IPS DF 6.9 (cell line): Measurements from ENCODE around the gene NMT2.

ENCODE experiments used
- DNase-seq: peaks from one replicate; pipeline ENCODE4 v3.0.0-alpha.2; 2013; ENCODE audit warnings: low read depth, low spot score
- H3K27ac ChIP-seq: one replicate; pipeline ENCODE4 v1.5.1; 2013; ENCODE audit warnings: low read length, control low read depth
- H3K27me3 ChIP-seq: 2 replicates; pipeline ENCODE4 v1.6.1; 2013; ENCODE audit warnings: mild to moderate bottlenecking, low read length; ENCODE audit not compliant: control insufficient read depth, insufficient read depth
- H3K36me3 ChIP-seq: 2 replicates; pipeline ENCODE4 v1.6.1; 2013; ENCODE audit warnings: low read length; ENCODE audit not compliant: control insufficient read depth, insufficient read depth
- H3K4me1 ChIP-seq: 2 replicates; pipeline ENCODE4 v1.6.1; 2013; ENCODE audit warnings: low read length; ENCODE audit not compliant: control insufficient read depth, insufficient read depth
- H3K4me3 ChIP-seq: 2 replicates; pipeline ENCODE4 v1.5.1; 2013; ENCODE audit warnings: mild to moderate bottlenecking, low read length
- H3K9me3 ChIP-seq: 2 replicates; pipeline ENCODE4 v1.6.1; 2013; ENCODE audit warnings: low read length, inconsistent platforms; ENCODE audit not compliant: control insufficient read depth, insufficient read depth
- WGBS: extraction: QIAGEN DNeasy Blood & Tissue Kit; methylation state at CpG from one replicate; pipeline ENCODE4 v1.1.7; 2013; ENCODE audit warnings: mixed read lengths, missing lambda C conversion rate; ENCODE audit not compliant: insufficient read length, insufficient coverage; 5-methylcytosine and 5-hydroxymethylcytosine counted together

The NMT2 gene

DNA sequence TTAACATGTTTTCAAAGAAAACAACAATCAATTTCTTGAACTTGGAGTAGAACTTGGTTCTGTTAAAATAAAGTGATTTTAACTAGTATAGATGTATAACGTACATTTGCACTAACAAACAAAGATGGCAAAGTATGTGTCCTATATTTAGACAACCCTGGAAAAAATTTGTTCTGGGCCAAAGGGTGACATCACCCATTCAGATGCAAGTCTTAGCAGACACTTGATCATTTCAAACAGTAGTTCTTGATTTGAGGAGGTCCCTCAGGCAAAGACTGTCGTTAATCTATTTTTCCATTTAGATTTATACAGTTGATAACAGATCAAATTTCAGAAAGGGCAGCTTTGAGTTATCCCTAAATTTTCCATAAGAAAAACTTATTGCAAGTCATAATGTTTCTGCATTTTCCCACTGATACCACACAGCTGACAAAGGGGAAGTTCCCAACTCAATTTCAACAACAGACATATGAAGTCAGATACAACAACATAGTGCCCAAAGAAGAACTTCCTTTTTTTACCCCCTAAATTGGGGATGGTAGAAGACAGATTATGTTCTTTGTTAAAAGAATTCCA lies 5.2 kb downstream of the NMT2 start:
- no peak overlapping the region for H3K27ac ChIP-seq
- H3K4me1 ChIP-seq = peaks cover 2% of the 10 kb centered on the region
- no CpG with 5 or more reads among the region's 2 CpGs for WGBS
- DNase-seq = no peak
- H3K4me3 ChIP-seq = no peak overlapping the region
- no peaks in the 10 kb centered on the region for H3K36me3 ChIP-seq
- H3K9me3 ChIP-seq = no peaks in the 10 kb centered on the region
- no peaks in the 10 kb centered on the region for H3K27me3 ChIP-seq

DNA sequence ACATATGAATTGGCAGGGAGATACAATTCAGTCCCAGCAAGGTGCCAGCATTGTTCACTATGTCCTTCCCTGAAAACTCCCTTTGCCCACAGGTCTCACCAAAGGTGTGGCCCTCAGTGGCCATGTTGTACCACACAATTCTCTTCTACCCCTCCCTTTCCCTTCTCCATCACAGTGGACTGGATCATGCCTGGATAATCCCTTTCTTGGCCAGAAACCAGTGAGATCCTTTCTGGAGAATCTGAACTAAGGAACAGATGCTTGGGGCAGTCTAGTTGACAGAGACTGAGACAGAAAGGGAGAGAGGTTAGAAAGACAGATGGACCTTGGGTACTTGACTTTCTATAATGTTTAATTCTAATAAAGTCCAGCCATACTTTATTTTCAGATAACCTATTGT lies 9.5 kb downstream of the NMT2 start:
- no peak for DNase-seq

DNA sequence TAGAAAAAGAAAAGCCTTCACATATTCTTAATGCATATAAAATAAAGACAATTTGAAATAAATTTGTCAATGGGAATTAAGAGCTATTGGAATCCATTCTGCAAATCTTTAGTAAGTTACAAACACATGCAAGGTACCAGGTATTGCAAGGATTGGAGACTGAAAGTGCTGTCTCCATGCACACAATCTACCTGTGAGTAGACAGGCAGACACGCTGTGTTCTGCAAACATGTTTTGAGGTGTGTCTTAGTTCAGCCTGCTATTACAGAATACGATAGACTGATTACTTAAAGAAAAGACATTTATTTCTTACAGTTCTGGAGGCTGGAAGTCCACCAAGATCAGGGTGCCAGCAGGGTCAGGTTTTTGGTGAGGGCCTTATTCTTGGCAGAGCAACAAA lies 10.0 kb downstream of the NMT2 start:
- H3K4me3 ChIP-seq = no peak overlapping the region
- no peaks in the 10 kb centered on the region for H3K9me3 ChIP-seq
- no peaks in the 10 kb centered on the region for H3K36me3 ChIP-seq
- DNase-seq = no peak
- no peak overlapping the region for H3K27ac ChIP-seq
- H3K4me1 ChIP-seq = peaks cover 2% of the 10 kb centered on the region; the same call in 1 of the 2 replicates
- WGBS = no CpG with 5 or more reads among the region's 2 CpGs
- H3K27me3 ChIP-seq = no peaks in the 10 kb centered on the region

More for the DNA sequence above, 9.5 kb downstream of the NMT2 start:
- Histone ChIP-seq H3K4me1 (peaks cover 2% of the 10 kb centered on the region; the same call in 1 of the 2 replicates), H3K27me3 (no peaks in the 10 kb centered on the region), H3K27ac (no peak overlapping the region), H3K36me3 (no peaks in the 10 kb centered on the region), H3K9me3 (no peaks in the 10 kb centered on the region), H3K4me3 (no peak overlapping the region)

DNA sequence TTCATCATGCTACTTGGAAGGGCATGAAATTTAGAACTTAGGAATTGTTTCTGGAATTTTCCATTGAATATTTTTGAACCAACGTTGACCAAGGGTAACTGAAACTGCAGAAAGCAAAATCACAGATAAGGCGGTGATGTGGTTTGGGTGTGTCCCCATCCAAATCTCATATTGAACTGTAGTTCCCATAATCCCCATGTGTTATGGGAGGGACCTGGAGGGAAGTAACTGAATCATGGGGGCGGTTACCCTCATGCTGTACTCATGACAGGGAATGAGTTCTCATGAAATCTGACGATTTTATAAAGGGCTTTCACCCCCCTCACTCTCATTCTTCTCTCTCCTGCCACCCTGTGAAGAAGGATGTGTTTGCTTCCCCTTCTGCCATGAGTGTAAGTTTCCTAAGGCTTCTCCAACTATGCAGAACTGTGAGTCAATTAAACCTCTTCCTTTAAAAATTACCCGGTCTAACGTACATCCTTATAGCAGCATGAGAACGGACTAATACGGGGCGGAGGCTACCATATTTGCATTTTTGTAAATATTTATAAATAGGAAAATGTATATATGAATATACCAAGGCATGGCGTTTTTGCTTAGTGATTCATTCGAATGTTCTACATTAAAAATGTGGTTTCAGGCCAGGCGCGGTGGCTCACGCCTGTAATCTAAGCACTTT lies 12.4 kb downstream of the NMT2 start:
- Histone ChIP-seq H3K4me3 (no peak overlapping the region), H3K36me3 (no peaks in the 10 kb centered on the region), H3K27ac (no peak overlapping the region), H3K9me3 (no peaks in the 10 kb centered on the region), H3K27me3 (no peaks in the 10 kb centered on the region), H3K4me1 (no peaks in the 10 kb centered on the region)
- WGBS = no CpG with 5 or more reads among the region's 14 CpGs
- no peak for DNase-seq

DNA sequence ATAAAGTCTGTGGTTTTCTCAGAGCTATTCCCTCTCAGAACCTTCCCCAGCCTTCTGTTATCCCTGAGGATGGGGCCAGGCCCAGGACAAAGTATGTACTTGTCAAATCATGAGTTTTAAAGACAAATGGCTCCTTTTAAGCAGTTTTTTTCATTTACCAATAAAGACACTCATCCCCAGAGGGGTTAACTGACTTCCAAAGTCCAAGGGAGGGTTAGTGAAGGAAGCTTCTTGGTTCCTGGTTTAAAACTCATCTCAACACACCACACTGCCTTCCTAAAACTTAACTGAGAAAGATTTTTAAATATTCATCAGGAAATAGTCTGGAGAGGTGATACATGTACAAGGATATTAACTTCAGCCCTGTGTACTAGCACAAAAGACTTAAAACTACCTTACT lies 15.9 kb downstream of the NMT2 start:
- Histone ChIP-seq H3K27me3 (no peaks in the 10 kb centered on the region), H3K4me1 (no peaks in the 10 kb centered on the region), H3K9me3 (no peaks in the 10 kb centered on the region), H3K36me3 (no peaks in the 10 kb centered on the region), H3K27ac (no peak overlapping the region), H3K4me3 (no peak overlapping the region)
- DNase-seq = no peak

DNA sequence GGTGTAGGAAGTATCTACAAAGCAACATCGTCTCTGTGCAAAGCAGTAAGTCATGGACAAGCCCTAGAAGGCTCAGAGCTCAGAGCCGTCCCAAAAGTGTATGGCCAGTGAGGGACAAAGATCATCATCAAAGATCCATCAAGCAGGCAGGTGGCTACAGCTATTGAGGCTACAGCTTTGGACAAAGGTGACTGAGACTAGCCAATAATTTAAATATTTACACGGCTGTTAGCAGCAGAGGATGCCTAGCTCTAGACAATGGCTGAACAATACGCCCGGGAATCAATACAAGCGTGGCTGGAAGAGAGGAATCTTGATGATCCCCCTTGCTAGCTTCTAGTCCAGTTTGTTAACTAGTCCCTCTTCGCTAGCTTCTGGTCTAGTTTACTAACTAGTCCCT lies 17.9 kb downstream of the NMT2 start:
- Histone ChIP-seq H3K4me3 (no peak overlapping the region), H3K4me1 (no peaks in the 10 kb centered on the region), H3K9me3 (no peaks in the 10 kb centered on the region), H3K36me3 (no peaks in the 10 kb centered on the region), H3K27me3 (no peaks in the 10 kb centered on the region), H3K27ac (no peak overlapping the region)
- DNase-seq = no peak
- WGBS = no CpG with 5 or more reads among the region's 7 CpGs

DNA sequence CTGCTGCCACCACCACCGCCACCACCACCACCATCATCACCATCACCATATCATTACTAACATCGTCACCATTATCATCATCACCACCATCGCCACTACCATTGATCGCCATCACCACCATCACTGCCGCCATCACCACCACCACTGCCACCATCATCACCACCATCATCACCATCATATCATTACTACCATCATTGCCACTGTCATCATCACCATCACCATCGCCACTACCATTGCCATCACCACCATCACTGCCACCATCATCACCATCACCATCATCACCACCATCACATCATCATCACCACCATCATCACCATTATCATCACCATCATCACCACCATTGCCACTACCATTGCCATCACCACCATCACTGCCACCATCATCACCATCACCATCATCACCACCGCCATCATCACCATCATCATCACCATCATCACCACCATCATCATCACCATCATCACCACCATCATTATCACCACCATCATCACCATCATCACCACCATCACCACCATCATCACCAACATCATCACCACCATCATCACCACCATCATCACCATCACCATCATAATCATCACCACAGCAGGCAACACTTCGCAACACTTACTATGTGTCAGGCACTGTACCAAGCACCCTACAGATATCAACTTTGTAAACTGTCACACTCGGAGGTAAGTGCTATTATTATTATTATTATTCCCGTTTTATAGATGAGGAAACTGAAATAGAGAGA lies 19.3 kb downstream of the NMT2 start:
- no peak for DNase-seq
- Histone ChIP-seq H3K4me1 (no peaks in the 10 kb centered on the region), H3K27me3 (no peaks in the 10 kb centered on the region), H3K27ac (no peak overlapping the region), H3K4me3 (no peak overlapping the region), H3K36me3 (no peaks in the 10 kb centered on the region), H3K9me3 (no peaks in the 10 kb centered on the region)
- 100% methylated on average over 2 of the region's 10 CpGs for WGBS

DNA sequence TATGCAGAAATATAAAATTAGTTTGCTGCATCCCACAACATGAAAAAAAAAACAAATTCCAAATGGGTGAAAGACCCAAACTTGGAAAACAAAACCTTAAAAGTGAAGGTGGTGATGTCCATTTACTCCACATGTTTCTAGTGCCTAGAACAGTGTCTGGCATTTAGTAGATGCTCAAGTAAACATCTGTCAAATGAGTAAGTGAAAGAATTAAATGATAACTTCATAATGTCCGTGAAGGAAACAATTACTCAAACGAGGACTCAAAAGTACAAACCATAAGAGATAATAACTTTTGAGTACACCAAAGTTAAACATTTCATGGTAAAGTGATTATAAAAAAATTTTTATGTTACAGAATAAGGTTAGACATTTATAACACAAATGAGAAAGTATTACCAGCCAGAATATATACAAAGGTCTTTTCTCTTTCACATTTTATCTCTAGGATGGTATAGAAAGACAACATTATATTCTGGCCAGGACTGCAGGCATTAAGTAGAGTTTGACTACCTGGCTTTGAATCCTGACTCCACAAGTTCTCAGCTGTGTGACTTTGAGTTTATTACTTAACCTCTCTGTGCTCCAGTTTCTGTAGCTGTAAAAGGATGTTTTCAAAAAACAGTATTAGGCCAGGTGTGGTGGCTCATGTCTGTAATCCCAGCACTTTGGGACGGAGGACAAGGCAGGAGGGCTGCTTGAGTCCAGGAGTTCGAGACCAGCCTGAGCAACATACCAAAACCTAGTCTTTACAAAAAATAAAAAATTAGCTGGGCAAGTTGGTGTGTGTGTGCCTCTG lies 20.7 kb downstream of the NMT2 start:
- H3K4me3 ChIP-seq = no peak overlapping the region
- no CpG with 5 or more reads among the region's 4 CpGs for WGBS
- H3K27ac ChIP-seq = no peak overlapping the region
- no peaks in the 10 kb centered on the region for H3K9me3 ChIP-seq
- no peaks in the 10 kb centered on the region for H3K36me3 ChIP-seq
- H3K4me1 ChIP-seq = no peaks in the 10 kb centered on the region
- DNase-seq = no peak
- H3K27me3 ChIP-seq = no peaks in the 10 kb centered on the region

DNA sequence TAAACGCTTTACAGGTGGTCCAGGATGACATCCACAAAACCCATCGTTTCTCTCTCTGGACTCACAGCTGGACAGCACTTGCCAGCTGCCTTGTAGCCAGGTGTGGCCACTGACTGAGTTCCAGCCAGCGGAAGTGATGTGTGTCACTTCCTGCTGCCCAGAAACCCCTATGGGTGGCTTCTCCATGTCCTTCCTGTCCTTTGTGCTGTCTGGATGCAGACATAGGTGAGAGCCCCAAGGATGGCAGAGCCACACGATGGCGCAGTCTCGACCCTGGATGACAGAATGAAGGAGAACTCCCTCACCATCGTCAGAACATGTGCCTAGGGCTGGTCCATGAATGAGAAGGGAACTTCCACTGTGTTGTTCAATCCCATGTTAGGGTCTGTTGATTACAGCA lies 22.1 kb downstream of the NMT2 start:
- Histone ChIP-seq H3K9me3 (no peaks in the 10 kb centered on the region), H3K4me3 (no peak overlapping the region), H3K27ac (no peak overlapping the region), H3K36me3 (no peaks in the 10 kb centered on the region), H3K27me3 (no peaks in the 10 kb centered on the region), H3K4me1 (no peaks in the 10 kb centered on the region)
- no CpG with 5 or more reads among the region's 7 CpGs for WGBS
- DNase-seq = no peak

DNA sequence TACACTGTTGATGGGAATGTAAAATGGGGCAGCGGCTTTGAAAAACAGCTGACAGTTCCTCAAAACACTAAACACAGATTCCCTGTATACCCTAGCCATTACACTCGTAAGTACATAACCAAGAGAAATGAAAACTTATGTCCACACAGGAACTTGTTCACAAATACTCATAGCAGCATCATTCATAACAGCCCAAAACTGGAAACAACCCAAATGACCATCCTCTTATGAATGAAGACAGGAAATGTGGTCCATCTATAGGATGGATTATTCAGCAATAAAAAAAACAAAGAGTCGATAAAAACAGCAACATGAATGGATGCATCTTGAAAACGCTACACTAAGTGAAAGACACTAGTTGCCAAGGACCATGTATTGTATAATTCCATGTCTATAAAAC lies 23.7 kb downstream of the NMT2 start:
- no peak overlapping the region for H3K27ac ChIP-seq
- H3K9me3 ChIP-seq = no peaks in the 10 kb centered on the region
- H3K4me3 ChIP-seq = no peak overlapping the region
- no peaks in the 10 kb centered on the region for H3K36me3 ChIP-seq
- DNase-seq = no peak
- H3K4me1 ChIP-seq = no peaks in the 10 kb centered on the region
- no peaks in the 10 kb centered on the region for H3K27me3 ChIP-seq
- WGBS = no CpG with 5 or more reads among the region's 4 CpGs
